ENCODE measurements around the gene PDCD1. TPM values are rescaled to one million over a fixed set of nuclear protein-coding genes. Genes with fewer than 3 reads are reported as not detected.

The PDCD1 gene
- total and polyA plus RNA-seq, 10 of the 15 experiments (the other 5 are each of a cell fraction or from before 2014, with no cell fraction given): 0.62 to 6.4 (median 2.9) TPM; not detected in 2

DNA sequence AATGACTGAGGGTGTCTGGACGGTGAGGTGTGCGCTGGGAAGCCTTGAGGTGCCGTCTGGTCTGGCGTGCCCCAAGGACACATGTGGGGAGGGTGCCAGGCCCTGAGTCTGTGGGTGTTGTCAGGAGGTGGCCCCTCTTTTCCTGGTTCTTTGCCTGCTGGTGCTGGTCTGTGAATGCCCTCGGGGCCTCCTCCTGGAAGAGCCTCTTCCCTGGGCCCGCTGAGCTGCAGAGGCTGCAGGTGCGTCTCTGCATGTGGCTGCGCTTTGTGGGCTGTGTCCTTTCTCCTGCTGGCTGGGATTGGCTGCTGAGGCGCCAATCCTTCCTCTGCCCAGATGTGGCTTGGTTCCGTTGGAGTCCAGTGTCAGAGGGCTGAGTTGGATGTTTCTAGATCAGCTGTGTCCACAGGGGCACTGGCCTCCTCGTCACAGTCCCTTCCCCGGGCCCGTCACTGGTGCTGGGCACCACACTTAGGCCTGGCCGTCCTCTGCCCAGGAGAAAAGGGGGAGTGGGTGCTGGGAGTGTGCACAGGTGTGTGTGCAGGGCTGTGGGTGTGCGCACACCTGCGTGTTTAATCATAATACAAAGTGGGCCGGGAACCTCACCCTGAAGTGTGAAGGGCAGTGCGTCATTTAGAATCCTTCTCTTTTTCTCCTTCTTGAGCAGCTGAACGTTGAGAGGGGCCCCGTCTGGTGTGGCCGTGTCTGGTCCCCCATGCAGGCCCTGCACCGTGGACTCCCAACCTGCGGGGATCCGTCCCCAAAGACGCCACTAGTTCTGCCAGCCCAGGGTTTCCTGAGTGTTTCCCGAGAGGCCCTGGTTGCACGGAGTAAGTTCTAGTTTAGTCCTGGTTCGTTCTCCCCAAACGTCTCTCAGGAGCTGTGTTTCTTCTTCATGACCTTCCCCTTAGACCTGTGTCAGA, 46.4 kb upstream of the PDCD1 start:
- H3K9me3 ChIP-seq (replicated peaks; ENCODE audit: control insufficient read depth, insufficient read depth, low read length): no peaks in the 10 kb centered on the region; the same call in 2 of the 3 replicates
- FAIRE-seq (no peak), ATAC-seq (no peak), DNase-seq (ENCODE audit: low read depth, low spot score) (no peak)
- no TSS peak for BruUV-seq (replicated peaks)
- no peak overlapping the region for H3K4me3 ChIP-seq
- H3K27ac ChIP-seq (ENCODE audit: control insufficient read depth, insufficient read depth): no peak overlapping the region
- H3K79me2 ChIP-seq (ENCODE audit: control insufficient read depth, insufficient read depth, low read length): no peaks in the 10 kb centered on the region
- 92% methylated on average over 28 of the region's 29 CpGs for WGBS (ENCODE audit: insufficient coverage, insufficient replicate concordance, low lambda C conversion rate, missing lambda C conversion rate)
- in situ Hi-C loops (cut with MboI) (no loop called here), intact Hi-C loops (cut with micrococcal nuclease; ENCODE audit: unreplicated experiment) (no loop called here)
- H3K4me2 ChIP-seq (ENCODE audit: control insufficient read depth, insufficient read depth): no peak overlapping the region
- ChIA-PET POLR2A (no interaction called here), RAD21 (ENCODE audit: unreplicated experiment) (no interaction called here), CTCF (no interaction called here), SMC1A (ENCODE audit: uncharacterized antibody, unreplicated experiment) (no interaction called here)
- H3K9ac ChIP-seq (ENCODE audit: control insufficient read depth, insufficient read depth, low read length): no peak overlapping the region
- no peaks in the 10 kb centered on the region for H4K20me1 ChIP-seq (ENCODE audit: control insufficient read depth, insufficient read depth)
- H3K27me3 ChIP-seq (replicated peaks in 1 of 2; ENCODE audit: control insufficient read depth in 2 of 2, insufficient read depth in 2 of 2, low read length in 1 of 2): no peaks in the 10 kb centered on the region
- H3K36me3 ChIP-seq (ENCODE audit: control insufficient read depth in 2 of 2, insufficient read depth in 2 of 2, low read length in 1 of 2): no peaks in the 10 kb centered on the region; a peak in 1 of 4 replicates
- no peaks in the 10 kb centered on the region for H3K4me1 ChIP-seq (ENCODE audit: control insufficient read depth, insufficient read depth, low read length)
- H2AFZ ChIP-seq (ENCODE audit: control insufficient read depth, low read depth, low read length): no peak overlapping the region
- TF ChIP-seq BRCA1 (IDR thresholded peaks at IDR 0.05; ENCODE audit: low read depth, low read length): no peak
- no peak for TF ChIP-seq EED (IDR thresholded peaks at IDR 0.05; ENCODE audit: low read depth)
- TF ChIP-seq, protein P1, sequence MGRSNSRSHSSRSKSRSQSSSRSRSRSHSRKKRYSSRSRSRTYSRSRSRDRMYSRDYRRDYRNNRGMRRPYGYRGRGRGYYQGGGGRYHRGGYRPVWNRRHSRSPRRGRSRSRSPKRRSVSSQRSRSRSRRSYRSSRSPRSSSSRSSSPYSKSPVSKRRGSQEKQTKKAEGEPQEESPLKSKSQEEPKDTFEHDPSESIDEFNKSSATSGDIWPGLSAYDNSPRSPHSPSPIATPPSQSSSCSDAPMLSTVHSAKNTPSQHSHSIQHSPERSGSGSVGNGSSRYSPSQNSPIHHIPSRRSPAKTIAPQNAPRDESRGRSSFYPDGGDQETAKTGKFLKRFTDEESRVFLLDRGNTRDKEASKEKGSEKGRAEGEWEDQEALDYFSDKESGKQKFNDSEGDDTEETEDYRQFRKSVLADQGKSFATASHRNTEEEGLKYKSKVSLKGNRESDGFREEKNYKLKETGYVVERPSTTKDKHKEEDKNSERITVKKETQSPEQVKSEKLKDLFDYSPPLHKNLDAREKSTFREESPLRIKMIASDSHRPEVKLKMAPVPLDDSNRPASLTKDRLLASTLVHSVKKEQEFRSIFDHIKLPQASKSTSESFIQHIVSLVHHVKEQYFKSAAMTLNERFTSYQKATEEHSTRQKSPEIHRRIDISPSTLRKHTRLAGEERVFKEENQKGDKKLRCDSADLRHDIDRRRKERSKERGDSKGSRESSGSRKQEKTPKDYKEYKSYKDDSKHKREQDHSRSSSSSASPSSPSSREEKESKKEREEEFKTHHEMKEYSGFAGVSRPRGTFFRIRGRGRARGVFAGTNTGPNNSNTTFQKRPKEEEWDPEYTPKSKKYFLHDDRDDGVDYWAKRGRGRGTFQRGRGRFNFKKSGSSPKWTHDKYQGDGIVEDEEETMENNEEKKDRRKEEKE (IDR thresholded peaks at IDR 0.05): no peak
- TF ChIP-seq, protein P2, sequence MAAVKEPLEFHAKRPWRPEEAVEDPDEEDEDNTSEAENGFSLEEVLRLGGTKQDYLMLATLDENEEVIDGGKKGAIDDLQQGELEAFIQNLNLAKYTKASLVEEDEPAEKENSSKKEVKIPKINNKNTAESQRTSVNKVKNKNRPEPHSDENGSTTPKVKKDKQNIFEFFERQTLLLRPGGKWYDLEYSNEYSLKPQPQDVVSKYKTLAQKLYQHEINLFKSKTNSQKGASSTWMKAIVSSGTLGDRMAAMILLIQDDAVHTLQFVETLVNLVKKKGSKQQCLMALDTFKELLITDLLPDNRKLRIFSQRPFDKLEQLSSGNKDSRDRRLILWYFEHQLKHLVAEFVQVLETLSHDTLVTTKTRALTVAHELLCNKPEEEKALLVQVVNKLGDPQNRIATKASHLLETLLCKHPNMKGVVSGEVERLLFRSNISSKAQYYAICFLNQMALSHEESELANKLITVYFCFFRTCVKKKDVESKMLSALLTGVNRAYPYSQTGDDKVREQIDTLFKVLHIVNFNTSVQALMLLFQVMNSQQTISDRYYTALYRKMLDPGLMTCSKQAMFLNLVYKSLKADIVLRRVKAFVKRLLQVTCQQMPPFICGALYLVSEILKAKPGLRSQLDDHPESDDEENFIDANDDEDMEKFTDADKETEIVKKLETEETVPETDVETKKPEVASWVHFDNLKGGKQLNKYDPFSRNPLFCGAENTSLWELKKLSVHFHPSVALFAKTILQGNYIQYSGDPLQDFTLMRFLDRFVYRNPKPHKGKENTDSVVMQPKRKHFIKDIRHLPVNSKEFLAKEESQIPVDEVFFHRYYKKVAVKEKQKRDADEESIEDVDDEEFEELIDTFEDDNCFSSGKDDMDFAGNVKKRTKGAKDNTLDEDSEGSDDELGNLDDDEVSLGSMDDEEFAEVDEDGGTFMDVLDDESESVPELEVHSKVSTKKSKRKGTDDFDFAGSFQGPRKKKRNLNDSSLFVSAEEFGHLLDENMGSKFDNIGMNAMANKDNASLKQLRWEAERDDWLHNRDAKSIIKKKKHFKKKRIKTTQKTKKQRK (IDR thresholded peaks at IDR 0.05; ENCODE audit: low read depth, low read length): no peak
- TF ChIP-seq MYB (IDR thresholded peaks at IDR 0.05; ENCODE audit: borderline replicate concordance, low read depth, low read length): no peak
- TF ChIP-seq, protein P3, sequence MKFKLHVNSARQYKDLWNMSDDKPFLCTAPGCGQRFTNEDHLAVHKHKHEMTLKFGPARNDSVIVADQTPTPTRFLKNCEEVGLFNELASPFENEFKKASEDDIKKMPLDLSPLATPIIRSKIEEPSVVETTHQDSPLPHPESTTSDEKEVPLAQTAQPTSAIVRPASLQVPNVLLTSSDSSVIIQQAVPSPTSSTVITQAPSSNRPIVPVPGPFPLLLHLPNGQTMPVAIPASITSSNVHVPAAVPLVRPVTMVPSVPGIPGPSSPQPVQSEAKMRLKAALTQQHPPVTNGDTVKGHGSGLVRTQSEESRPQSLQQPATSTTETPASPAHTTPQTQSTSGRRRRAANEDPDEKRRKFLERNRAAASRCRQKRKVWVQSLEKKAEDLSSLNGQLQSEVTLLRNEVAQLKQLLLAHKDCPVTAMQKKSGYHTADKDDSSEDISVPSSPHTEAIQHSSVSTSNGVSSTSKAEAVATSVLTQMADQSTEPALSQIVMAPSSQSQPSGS (IDR thresholded peaks at IDR 0.05; ENCODE audit: low read length): no peak
- TF ChIP-seq, protein P4, sequence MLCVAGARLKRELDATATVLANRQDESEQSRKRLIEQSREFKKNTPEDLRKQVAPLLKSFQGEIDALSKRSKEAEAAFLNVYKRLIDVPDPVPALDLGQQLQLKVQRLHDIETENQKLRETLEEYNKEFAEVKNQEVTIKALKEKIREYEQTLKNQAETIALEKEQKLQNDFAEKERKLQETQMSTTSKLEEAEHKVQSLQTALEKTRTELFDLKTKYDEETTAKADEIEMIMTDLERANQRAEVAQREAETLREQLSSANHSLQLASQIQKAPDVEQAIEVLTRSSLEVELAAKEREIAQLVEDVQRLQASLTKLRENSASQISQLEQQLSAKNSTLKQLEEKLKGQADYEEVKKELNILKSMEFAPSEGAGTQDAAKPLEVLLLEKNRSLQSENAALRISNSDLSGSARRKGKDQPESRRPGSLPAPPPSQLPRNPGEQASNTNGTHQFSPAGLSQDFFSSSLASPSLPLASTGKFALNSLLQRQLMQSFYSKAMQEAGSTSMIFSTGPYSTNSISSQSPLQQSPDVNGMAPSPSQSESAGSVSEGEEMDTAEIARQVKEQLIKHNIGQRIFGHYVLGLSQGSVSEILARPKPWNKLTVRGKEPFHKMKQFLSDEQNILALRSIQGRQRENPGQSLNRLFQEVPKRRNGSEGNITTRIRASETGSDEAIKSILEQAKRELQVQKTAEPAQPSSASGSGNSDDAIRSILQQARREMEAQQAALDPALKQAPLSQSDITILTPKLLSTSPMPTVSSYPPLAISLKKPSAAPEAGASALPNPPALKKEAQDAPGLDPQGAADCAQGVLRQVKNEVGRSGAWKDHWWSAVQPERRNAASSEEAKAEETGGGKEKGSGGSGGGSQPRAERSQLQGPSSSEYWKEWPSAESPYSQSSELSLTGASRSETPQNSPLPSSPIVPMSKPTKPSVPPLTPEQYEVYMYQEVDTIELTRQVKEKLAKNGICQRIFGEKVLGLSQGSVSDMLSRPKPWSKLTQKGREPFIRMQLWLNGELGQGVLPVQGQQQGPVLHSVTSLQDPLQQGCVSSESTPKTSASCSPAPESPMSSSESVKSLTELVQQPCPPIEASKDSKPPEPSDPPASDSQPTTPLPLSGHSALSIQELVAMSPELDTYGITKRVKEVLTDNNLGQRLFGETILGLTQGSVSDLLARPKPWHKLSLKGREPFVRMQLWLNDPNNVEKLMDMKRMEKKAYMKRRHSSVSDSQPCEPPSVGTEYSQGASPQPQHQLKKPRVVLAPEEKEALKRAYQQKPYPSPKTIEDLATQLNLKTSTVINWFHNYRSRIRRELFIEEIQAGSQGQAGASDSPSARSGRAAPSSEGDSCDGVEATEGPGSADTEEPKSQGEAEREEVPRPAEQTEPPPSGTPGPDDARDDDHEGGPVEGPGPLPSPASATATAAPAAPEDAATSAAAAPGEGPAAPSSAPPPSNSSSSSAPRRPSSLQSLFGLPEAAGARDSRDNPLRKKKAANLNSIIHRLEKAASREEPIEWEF (IDR thresholded peaks at IDR 0.05; ENCODE audit: insufficient replicate concordance, low read depth, low read length): no peak
- TF ChIP-seq CEBPB (IDR thresholded peaks at IDR 0.05; ENCODE audit: borderline replicate concordance in 1 of 2, low read depth in 2 of 2, low read length in 2 of 2): no peak
- no peak for TF ChIP-seq RUNX3 (IDR thresholded peaks at IDR 0.05; ENCODE audit: low read length)
